GM18505 (cell line): ENCODE results near the gene CDH4.

Source experiments
- ATAC-seq: cut with Tn5 transposase; IDR thresholded peaks from one replicate; pipeline ENCODE4 v1.9.1; 2021; ENCODE audit not compliant: unreplicated experiment
- POLR2A ChIP-seq: IDR thresholded peaks from 4 replicates; pipeline ENCODE4 v1.6.1; 2011; ENCODE audit warnings: borderline replicate concordance; ENCODE audit not compliant: insufficient read depth, insufficient read length; ENCODE audit errors: extremely low read depth

The CDH4 gene

GRCh38 chr20:61823242-61823641 lies 571.2 kb downstream of the CDH4 start:
- no peak for TF ChIP-seq POLR2A
- no peak for ATAC-seq

GRCh38 chr20:61828891-61829290 lies 576.8 kb downstream of the CDH4 start:
- TF ChIP-seq POLR2A, result no peak

DNA sequence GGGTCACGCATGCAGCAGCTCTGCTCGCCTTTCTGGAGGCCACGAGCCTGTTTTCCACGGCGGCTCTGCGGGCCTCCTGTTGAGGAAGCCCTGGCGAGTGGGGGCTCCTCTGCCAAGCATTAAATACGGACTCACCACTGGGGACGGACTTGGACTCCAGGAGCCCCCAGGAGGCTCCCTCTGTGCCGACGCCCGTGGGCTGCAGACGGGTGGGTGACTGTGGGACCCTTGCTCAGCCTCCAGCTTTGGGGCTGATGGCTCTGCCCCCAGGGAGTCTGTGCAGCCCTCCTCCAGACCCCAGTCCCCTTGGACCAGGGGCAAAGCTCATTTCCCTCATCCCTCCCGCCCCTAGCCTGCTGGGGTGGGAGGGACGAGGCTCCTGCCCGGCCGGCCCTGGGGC lies 577.5 kb downstream of the CDH4 start:
- ATAC-seq, result no peak
- no peak for TF ChIP-seq POLR2A

More at GRCh38 chr20:61828891-61829290, 576.8 kb downstream of the CDH4 start:
- ATAC-seq, result no peak

DNA sequence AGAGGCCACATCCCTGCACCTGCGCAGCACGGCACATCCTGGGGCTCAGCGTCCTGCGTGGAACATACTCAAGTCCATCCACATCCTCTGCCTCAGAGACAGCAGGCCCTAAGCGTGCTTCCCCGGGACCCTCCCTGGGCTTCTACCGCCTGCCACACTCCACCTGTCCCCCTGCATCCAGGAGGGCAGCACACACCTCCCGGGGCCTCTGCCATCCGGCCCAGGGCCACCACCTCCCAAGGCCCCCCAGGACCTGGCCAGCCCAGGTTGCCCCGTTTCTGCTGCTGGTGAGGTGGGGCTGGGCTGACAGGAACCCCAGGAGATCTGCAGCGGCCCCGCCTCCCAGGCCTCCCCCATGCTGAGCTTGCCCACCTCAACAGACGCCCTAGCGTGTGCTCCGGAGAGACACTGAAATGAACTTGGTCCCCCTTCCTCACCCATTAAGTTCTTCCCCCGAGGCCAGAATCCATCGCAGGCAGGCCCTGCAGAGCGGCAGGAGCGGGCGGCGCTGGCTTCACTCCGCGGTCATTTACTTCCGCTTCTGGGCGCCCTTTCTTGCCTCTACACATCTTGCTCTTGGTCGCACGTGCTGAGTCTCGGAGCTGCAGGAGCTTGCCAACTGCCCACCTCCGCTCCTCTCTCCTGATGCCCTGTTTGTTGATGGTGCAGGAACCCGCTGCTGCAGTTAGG lies 578.3 kb downstream of the CDH4 start:
- no peak for ATAC-seq

GRCh38 chr20:61830991-61831390 lies 578.9 kb downstream of the CDH4 start:
- no peak for ATAC-seq
- no peak for TF ChIP-seq POLR2A

More for the DNA sequence above, 578.3 kb downstream of the CDH4 start:
- TF ChIP-seq POLR2A, result no peak

DNA sequence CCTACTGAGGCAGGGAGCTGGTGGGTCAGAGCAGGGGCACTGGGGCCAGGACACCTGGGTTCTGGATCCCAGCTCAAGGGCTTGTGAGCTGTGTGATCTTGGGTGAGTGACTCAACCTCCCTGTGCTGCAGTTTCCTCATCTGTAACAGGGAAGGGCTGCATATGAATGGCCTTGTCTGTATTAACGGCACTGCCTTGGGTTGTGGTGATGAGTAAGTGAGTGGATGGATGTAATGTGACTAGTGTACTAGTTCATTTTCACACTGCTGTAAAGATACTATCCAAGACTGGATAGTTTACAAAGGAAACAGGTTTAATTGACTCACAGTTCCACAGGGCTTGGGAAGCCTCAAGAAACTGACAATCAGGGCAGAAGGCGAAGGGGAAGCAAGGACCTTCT lies 580.1 kb downstream of the CDH4 start:
- no peak for ATAC-seq
- no peak for TF ChIP-seq POLR2A

DNA sequence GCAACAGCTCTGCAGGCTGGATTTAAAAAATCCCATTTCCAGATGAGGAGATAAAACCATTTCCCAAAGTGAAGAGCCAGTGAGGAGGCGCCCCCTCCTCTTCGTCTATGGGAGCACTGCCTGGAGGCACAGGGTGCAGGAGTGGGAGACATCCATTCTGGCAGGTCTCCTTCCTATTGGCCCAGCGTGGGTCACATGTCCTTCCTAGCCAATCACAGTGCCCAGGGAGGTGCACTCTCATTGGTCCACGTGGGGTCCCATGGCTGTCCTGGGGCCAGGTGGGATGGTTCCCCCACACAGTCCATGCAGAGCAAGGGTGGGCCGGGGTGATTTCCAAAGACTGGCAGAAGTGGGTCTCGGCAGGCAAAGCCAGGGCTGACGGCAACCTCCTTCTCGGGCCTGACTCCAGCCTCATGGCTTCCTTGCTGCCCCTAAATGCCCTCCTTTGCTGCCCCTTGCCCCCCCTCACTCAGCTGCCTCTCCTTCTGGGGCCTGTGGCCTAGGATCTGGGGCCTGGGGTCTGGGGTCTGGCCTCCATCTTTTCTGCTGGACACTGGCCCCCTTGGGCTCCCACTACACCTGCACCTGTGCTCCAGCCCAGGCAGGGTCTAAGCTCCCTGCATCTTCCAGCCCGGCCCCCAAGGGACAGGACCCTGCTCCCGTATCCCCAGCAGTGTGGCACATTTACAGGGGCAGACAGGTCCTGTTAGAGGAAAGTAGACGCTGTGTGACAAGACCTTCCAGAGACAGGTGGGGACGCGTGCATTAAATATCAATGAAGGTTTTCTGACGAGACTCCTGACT lies 581.9 kb downstream of the CDH4 start:
- ATAC-seq, result no peak
- no peak for TF ChIP-seq POLR2A

GRCh38 chr20:61835301-61835700 lies 583.2 kb downstream of the CDH4 start:
- TF ChIP-seq POLR2A, result no peak
- ATAC-seq, result no peak

- no peak for ATAC-seq
- no peak for TF ChIP-seq POLR2A
Observed at GRCh38 chr20:61835791-61836350, 583.8 kb downstream of the CDH4 start.

- no peak for ATAC-seq
- TF ChIP-seq POLR2A, result no peak
Observed at GRCh38 chr20:61837200-61837599, 585.1 kb downstream of the CDH4 start.

- TF ChIP-seq POLR2A, result no peak
- no peak for ATAC-seq
Observed at GRCh38 chr20:61839223-61839911, 587.3 kb downstream of the CDH4 start.

- ATAC-seq, result no peak
- TF ChIP-seq POLR2A, result no peak
Observed at GRCh38 chr20:61839912-61840778, 588.1 kb downstream of the CDH4 start.

DNA sequence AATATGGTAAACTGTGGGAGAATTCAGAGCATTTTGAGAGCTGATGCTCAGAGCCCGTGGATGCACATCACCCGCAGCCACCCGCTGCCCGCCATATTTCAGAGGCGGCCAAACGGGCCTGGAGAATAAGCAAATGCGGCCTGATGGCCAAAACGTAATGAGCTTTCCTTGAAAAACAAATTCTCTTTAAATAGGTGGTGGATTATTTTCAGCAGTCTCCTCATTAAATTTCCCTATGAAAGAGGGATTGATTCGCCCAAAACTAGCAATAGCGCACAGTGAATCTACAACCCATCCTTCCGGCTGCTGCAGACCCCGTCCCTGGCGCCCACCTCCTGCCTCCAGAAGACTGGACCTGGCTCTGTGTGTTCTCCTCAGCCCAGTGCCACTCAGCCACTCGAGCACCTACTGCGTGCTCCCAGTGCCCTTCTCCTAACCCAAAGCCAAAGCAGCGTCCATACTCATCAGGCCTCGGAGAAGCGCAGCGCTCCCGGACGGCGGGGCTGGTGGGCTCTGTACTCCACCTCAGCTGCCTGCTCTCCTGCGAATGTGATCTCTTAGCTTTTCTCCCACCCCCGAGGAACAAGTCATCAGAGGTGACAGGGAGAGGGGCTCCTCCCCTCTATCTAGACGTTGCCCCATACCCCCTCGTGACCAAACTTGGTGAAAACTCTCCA lies 588.9 kb downstream of the CDH4 start:
- TF ChIP-seq POLR2A, result no peak
- no peak for ATAC-seq

- ATAC-seq, result no peak
- TF ChIP-seq POLR2A, result no peak
Observed at GRCh38 chr20:61841551-61841950, 589.5 kb downstream of the CDH4 start.
